WI38 (cell line): Measurements from ENCODE around the gene ITGB4.

Experiments
- H3K4me3 ChIP-seq: 2 replicates; pipeline ENCODE4 v1.5.1; 2011; ENCODE audit warnings: low read depth, mild to moderate bottlenecking, control low read depth, low read length
- TF ChIP-seq, protein P1 (sequence below): IDR thresholded peaks from 2 replicates; pipeline ENCODE4 v1.5.1; 2012; ENCODE audit warnings: low read depth, mild to moderate bottlenecking, control low read depth, low read length

Gene ITGB4

GRCh38 chr17:75723171-75723930 lies 2.1 kb downstream of the ITGB4 start:
- TF ChIP-seq, protein P1, sequence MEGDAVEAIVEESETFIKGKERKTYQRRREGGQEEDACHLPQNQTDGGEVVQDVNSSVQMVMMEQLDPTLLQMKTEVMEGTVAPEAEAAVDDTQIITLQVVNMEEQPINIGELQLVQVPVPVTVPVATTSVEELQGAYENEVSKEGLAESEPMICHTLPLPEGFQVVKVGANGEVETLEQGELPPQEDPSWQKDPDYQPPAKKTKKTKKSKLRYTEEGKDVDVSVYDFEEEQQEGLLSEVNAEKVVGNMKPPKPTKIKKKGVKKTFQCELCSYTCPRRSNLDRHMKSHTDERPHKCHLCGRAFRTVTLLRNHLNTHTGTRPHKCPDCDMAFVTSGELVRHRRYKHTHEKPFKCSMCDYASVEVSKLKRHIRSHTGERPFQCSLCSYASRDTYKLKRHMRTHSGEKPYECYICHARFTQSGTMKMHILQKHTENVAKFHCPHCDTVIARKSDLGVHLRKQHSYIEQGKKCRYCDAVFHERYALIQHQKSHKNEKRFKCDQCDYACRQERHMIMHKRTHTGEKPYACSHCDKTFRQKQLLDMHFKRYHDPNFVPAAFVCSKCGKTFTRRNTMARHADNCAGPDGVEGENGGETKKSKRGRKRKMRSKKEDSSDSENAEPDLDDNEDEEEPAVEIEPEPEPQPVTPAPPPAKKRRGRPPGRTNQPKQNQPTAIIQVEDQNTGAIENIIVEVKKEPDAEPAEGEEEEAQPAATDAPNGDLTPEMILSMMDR, result no peak
- no peak overlapping the region for H3K4me3 ChIP-seq

GRCh38 chr17:75724016-75725003 lies 3.1 kb downstream of the ITGB4 start:
- TF ChIP-seq, protein P1, result no peak
- H3K4me3 ChIP-seq, result no peak overlapping the region

DNA sequence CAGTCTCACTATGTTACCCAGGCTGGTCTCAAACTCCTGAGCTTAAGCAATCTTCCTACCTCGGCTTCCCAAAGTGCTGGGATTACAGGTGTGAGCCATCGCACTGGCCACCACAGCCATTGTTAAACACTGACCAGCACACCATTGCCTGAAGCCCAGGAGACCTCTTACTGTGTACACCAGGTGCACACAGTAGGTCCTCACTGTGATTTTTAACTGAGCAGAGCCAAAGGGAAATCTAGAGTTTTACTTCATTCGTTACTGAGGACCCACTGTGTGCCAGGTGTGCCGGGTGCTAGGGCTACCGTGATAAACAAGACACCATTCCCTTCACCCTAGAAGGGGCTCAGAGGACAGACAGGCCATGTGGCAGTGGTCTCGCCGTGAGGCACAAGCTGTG lies 4.2 kb downstream of the ITGB4 start:
- TF ChIP-seq, protein P1, result no peak
- no peak overlapping the region for H3K4me3 ChIP-seq

DNA sequence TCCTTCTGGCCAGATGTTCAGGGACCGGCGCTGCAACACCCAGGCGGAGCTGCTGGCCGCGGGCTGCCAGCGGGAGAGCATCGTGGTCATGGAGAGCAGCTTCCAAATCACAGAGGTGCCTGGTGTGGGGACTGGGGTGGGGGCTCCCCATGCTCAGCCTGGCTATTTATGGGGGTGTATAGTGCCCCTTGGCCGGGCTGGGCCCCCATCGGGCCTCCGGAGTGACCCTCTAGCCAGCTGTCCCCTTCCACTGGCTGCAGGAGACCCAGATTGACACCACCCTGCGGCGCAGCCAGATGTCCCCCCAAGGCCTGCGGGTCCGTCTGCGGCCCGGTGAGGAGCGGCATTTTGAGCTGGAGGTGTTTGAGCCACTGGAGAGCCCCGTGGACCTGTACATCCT lies 6.1 kb downstream of the ITGB4 start:
- TF ChIP-seq, protein P1, result no peak
- H3K4me3 ChIP-seq, result no peak overlapping the region

DNA sequence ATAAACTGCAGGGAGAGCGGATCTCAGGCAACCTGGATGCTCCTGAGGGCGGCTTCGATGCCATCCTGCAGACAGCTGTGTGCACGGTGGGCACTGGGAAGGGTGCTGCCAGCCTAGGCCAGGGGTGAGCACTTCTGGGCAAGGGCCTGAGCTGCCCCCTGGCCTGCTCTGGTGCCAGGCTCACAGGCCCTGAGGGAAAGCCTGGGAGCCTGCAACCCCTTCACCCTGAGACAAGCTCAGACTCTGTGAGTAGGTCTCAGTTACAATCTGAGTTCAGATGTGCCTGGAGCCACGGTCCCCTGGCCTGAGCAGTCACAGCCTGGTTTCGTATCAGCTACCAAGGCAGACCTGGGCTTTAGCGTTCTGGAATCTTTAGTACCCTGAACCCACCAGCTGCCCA lies 8.1 kb downstream of the ITGB4 start:
- TF ChIP-seq, protein P1, result no peak
- no peak overlapping the region for H3K4me3 ChIP-seq

GRCh38 chr17:75730065-75730464 lies 8.8 kb downstream of the ITGB4 start:
- no peak overlapping the region for H3K4me3 ChIP-seq
- TF ChIP-seq, protein P1, result no peak
